NCI-H69 (cell line): Measurements from ENCODE around the gene GOLT1A.
"Not testable (repeated sequence)": the region's sequence is repeated elsewhere in the genome, so short reads cannot be mapped to it uniquely, and the experiment has no call there.

Experiments
- DNase-seq: peaks from one replicate; lab custom pipeline; 2025; lab: John Stamatoyannopoulos, UW

GOLT1A gene

DNA sequence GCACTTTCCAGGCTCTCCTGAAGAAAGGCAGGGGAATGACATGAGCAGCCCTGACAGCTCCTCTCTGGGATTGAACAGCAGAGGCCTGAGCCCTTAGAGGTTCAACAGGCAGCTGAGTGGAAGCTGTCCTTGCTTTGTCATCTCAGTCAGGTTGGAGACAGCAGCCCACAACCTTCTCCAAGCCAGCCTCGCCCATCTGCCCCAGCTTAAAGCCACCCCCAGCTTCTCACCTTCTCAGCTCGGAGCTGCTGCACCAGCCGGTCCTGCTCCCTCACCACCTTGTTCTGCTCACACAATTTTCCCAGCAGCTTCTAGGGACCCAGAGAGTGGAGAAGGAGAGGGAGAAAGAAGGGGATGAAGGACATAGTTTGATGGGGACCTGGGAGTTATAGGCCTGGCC, 35.2 kb upstream of the GOLT1A start:
- no peak for DNase-seq

GRCh38 chr1:204246876-204247275, 33.1 kb upstream of the GOLT1A start:
- DNase-seq, result no peak

DNA sequence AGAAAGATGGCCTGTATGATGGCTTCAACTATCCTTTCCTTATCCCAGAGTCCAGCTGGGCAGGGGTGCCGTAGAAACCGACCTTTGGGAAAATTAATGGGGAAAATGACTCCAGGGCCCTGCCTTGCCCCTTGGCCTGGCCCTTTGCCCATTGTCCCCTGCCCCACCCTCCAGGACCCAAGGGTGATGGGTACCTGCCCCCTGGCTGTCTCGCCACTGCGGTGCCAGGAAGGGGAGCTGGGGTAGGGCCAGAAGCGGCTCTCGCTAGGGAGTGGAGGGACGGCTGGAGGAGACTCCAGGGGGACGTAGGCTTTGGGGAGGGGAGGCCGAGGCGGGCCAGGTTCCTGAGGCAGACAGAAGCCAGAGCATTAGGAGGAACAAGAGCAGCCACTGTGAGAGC, 29.1 kb upstream of the GOLT1A start:
- no peak for DNase-seq

GRCh38 chr1:204241914-204242313, 28.1 kb upstream of the GOLT1A start:
- no peak for DNase-seq

GRCh38 chr1:204241050-204241449, 27.3 kb upstream of the GOLT1A start:
- DNase-seq, result no peak

- no peak for DNase-seq
These were observed 26.4 kb upstream of the GOLT1A start for GRCh38 chr1:204240233-204240632.

DNA sequence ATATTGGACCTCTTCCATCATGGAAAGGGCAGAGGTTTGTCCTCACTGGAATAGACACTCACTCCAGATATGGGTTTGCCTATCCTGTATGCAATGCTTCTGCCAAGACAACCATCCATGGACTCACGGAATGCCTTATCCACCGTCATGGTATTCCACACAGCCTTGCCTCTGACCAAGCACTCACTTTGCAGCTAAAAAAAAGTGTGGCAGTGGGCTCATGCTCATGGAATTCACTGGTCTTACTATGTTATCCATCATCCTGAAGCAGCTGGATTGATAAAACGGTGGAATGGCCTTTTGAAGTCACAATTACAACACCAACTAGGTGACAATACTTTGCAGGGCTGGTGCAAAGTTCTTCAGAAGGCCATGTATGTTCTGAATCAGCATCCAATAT, 25.6 kb upstream of the GOLT1A start:
- not testable (repeated sequence) for DNase-seq

GRCh38 chr1:204238520-204238919, 24.7 kb upstream of the GOLT1A start:
- DNase-seq, result not testable (repeated sequence)

DNA sequence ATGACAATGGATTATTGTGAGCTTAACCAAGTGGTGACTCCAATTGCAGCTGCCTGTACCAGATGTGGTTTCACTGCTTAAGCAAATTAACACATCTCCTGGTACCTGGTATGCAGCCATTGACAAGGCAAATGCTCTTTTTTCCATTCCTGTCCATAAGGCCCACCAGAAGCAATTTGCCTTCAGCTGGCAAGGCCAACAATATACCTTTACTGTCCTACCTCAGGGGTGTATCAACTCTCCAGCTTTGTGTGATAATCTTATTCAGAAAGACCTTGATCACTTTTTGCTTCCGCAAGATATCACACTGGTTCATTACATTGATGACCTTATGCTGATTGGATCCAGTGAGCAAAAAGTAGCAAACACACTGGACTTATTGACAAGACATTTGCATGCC, 23.7 kb upstream of the GOLT1A start:
- not testable (repeated sequence) for DNase-seq

DNA sequence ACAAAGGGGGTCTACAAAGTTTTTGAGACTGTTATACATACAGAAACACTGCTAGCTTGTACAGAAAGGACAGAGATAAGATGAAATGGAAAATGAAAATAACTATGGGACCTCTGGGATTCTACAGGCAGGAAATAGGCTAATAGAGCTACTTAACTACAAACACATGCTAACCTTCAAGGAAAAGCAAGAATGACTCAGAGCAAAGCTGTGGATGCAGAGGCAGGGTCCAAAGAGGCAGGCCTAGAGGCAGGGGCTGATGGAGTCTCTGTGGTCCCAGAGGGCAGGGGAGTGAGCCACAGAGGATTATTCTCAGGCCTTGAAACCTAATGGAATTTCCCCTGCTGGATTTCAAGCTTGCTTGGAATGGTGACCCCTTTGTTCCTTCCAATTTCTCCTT, 18.7 kb upstream of the GOLT1A start:
- no peak for DNase-seq

- no peak for DNase-seq
These were observed 16.4 kb upstream of the GOLT1A start for GRCh38 chr1:204230211-204230610.

DNA sequence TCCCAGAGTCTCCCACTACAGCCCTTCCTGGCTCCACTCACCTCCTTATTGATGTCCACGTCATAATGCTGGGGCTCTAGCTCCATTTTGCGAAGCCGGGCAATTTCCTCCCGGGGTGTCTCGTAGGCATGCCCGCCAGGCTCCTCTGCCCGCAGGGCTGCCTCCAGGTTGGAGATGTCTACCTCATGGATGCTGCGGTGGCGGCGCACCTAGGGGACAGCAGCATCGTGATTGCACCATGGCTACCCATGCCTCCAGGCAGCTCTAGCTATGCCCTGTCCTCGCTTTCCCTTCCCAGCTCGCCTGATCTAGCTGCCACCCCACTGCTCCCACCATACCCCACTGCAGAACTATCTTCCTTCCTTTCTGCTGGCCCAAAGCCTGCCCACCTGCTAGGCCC, 15.1 kb upstream of the GOLT1A start:
- DNase-seq, result no peak

- DNase-seq, result no peak
These were observed 14.4 kb upstream of the GOLT1A start for GRCh38 chr1:204227996-204228785.

- DNase-seq, result no peak
These were observed 13.6 kb upstream of the GOLT1A start for GRCh38 chr1:204227351-204227750.

DNA sequence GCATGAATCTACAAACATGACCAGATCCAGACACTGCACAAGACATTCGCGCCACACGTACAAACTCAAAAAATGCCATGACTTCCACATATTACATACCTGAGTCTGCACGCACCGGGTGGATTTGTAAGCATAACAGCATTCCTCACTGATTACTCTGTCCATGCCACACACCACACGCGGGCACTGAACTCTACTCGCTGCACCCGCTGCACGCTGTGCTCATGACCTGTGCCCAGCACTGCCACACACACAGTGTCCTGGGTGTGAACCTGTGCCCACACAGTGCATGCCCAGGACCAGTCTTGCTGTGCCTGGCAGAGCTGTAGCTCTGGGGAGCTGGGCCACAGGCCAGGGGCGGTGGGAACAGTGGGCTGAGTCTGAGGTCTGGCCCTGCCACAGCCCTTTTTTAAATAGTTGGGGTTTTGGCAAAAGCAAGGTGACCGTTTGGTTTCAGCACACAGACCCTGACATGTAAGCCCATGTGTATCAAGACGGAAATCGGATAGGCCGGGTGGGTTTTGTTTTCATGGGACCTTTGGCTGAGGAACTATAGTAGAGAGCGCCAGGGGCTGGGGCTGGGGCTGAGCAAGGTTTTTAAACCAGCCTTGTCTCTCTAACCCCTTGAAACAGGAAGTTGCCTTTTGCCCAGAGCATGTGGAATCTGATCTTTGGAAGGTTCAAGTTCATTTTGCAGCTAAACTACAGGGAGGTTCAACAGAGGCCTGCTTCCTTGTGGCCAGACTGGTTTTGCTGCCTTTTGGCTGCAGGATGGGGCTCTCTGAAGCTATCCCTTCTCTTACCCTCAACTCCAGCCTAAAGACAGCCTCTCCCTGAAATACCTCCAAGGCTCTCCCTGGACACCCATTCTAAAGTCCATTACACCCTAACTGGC, 12.3 kb upstream of the GOLT1A start:
- DNase-seq, result no peak

DNA sequence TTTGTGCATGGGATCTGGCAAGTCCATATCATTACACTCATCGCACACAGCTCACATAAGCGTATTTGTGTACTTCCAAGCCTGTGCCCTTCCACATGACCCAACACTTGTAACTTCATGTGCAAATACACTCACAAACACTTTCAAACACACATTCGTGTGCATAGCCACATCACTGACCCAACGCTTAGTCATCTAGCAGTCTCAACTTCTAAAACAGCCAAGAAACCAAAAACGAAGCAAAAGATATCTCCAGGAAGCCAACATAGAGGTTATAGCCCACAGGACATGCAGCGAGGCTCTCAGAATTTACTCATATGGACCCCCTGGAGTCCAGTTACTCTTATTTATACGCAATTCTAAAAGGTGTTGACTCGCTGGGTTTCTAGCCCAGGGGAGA, 10.9 kb upstream of the GOLT1A start:
- no peak for DNase-seq

GRCh38 chr1:204223129-204223860, 9.5 kb upstream of the GOLT1A start:
- no peak for DNase-seq

DNA sequence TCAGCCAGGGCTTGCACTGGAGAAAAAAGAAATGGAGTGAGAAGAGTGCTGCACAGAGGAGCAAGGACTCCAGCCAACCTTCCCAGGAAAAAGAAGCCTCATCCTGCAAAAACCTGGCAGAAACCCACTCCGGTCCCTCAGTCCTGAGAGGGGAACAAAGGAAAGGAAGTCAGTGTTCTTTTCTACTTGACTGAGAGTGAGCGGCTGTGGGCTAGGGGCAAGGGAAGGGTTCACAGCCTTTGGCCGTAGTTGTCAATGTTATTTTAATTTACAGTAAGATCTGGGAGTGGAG, 8.9 kb upstream of the GOLT1A start:
- no peak for DNase-seq

DNA sequence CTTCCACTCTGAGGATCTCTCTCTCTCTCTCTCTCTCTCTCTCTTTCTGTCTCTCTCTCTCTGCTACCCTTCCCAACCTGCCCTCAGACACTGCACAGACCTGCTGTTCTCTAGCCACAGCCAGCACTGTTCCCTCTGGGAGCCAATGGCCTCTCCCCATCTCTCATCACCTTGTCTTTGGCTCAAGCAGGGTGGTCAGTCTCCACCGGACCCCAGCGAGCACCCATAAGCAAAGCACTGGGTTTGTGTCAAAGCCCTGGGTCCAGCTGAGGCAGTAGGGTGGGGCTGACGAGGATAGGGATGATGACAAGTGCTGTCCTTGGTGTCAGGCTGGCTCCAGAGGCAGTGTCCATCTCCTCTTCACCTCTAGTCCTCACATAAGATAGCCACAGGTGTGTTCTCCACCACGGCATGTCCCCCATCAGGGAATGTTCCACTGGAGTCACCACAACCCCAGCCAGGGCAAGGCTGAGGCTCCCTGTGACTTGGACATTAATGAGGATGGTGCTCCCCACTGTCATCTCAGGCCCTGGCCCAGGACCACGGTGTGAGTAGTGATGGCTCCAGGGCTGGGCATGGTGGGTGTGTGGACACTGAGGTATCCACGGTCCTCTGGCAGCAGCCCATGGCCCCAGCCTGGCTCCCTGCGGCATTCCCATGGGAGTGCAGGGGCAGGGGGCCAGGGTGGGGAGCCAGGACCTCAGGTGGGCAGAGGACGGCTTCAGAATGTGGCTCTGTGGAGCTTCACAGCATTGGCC, 8.4 kb upstream of the GOLT1A start:
- DNase-seq, result no peak

DNA sequence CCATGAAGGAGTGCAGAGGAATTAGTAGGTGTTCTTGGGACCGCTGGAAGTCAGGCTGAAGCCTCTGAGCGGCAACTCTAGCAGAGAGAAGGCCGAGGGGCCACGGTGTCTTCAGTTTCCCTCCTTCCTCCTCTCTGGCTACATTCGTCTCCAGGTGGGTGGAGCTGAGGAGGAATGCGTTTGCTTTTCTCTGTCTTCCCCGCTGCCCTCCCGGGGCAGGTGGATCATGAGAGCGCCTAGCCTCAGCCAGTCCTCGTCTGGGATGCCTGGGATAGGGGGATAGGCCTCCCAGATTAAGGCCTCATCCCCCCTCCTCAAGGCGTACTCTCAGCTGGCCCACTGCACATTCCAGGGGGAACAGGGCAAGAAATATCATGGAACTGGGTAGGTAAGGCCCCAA, 7.5 kb upstream of the GOLT1A start:
- DNase-seq, result no peak

DNA sequence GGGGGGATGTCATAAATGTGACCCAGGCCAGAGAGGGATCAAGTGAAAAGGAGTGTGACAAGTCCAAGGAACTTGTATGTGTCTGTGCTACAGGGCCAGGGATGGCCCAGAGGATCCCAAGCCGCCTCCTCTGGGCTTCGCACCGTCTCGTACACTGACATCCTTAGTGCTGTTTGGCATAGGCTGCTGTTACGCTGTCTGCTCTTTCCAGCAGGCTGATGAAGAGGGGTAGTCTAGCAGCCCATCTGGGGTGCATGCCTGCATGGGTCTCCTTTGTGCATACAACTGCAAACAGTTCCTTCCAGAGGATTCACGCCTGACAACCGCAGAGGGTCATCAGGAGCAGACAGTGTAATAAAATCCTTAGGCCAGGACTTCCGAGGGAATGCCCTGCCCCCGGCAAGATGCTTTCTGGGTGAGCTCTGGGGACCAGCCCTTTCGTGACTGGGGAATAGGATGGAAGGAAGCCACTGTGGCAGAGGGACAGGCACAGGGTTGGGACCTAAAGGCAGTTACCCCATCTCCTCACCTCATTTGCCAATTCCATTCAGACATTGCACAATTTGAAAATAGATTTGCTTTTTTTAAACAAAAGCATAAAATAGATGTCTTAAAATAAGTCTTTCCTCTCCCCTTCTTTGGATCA, 6.3 kb upstream of the GOLT1A start:
- DNase-seq, result no peak

- no peak for DNase-seq
These were observed 4.8 kb upstream of the GOLT1A start for GRCh38 chr1:204218552-204218951.
